ENCODE data around the gene SIK3. TPM values are rescaled to one million over a fixed set of nuclear protein-coding genes. Genes with fewer than 3 reads are reported as not detected.

The SIK3 gene
- total RNA-seq, 1 experiment from 2014 or later = 31.4 TPM

GRCh38 chr11:116879800-116880625 lies 218.2 kb downstream of the SIK3 start:
- no peak overlapping the region for H2AFZ ChIP-seq (ENCODE audit: low read length)
- H3K27ac ChIP-seq (ENCODE audit: insufficient read length, low read depth, low read length) = no peak overlapping the region
- H2BK20ac ChIP-seq (ENCODE audit: low read depth, low read length, poor library complexity, severe bottlenecking) = no peak overlapping the region
- DNase-seq = no peak
- no peaks in the 10 kb centered on the region for H3K23me2 ChIP-seq (ENCODE audit: insufficient read length, low read depth, low read length, poor library complexity, severe bottlenecking)
- no peak overlapping the region for H3K18ac ChIP-seq (ENCODE audit: insufficient read length, low read depth, low read length)
- no peak overlapping the region for H2BK15ac ChIP-seq (ENCODE audit: low read depth, low read length)
- H3K4ac ChIP-seq (ENCODE audit: low read depth, low read length) = no peak overlapping the region
- H4K20me1 ChIP-seq (ENCODE audit: control insufficient read depth, insufficient read depth, insufficient read length) = no peaks in the 10 kb centered on the region
- no peak overlapping the region for H4K5ac ChIP-seq (ENCODE audit: insufficient read length, low read depth, low read length)
- no peaks in the 10 kb centered on the region for H3K27me3 Mint-ChIP-seq (ENCODE audit: low read depth)
- no peak overlapping the region for H4K8ac ChIP-seq (replicated peaks; ENCODE audit: insufficient read length, low read depth, low read length)
- 0 out of 4 replicates have a peak, but pooled peaks cover 0 to 4% of the 10 kb centered on the region in 2 experiments for H3K4me1 Mint-ChIP-seq
- no peak overlapping the region for H3K4me3 Mint-ChIP-seq
- no peak overlapping the region for H2BK120ac ChIP-seq (ENCODE audit: low read depth, low read length, poor library complexity, severe bottlenecking)
- no peak overlapping the region for H3K14ac ChIP-seq (ENCODE audit: insufficient read depth, low read length)
- H3K9me3 Mint-ChIP-seq = no peaks in the 10 kb centered on the region
- no peak overlapping the region for H3K4me2 ChIP-seq (ENCODE audit: insufficient read depth, insufficient read length, low read length)
- no peaks in the 10 kb centered on the region for H3K79me2 ChIP-seq (ENCODE audit: insufficient read depth, low read length)
- H3K56ac ChIP-seq (ENCODE audit: insufficient read length, low read depth, low read length) = no peak overlapping the region
- no peaks in the 10 kb centered on the region for H3K79me1 ChIP-seq (ENCODE audit: insufficient read depth, low read depth, low read length, poor library complexity, severe bottlenecking)
- H3K27me3 ChIP-seq (ENCODE audit: insufficient read depth, low read length) = no peaks in the 10 kb centered on the region
- no peak overlapping the region for H3T11ph ChIP-seq (ENCODE audit: low read length)
- H3K9ac ChIP-seq (ENCODE audit: extremely low read depth, insufficient read length, low read length) = no peak overlapping the region
- H2BK12ac ChIP-seq (ENCODE audit: insufficient read length, low read depth, low read length) = no peak overlapping the region
- no peak overlapping the region for H4K91ac ChIP-seq (ENCODE audit: insufficient read length, low read depth, low read length)
- H3K27ac Mint-ChIP-seq = no peak overlapping the region; a peak in 1 of 7 replicates
- no peaks in the 10 kb centered on the region for H3K4me1 ChIP-seq (ENCODE audit: insufficient read depth, low read length)
- H3K23ac ChIP-seq (ENCODE audit: insufficient read length, low read depth, low read length) = no peak overlapping the region
- H3K36me3 Mint-ChIP-seq (ENCODE audit: insufficient read depth in 1 of 3, low read depth in 3 of 3) = peaks cover 1 to 18% (median 5%) of the 10 kb centered on the region in 3 experiments
- TF ChIP-seq CTCF (conservative IDR thresholded peaks at IDR 0.05) = peak; percentile 79
- no peaks in the 10 kb centered on the region for H3K9me3 ChIP-seq (ENCODE audit: control insufficient read depth, low read depth, low read length)
- no CpG with 5 or more reads among the region's 5 CpGs for WGBS (ENCODE audit: extremely low coverage, insufficient read length, low lambda C conversion rate)
- H2BK5ac ChIP-seq (ENCODE audit: insufficient read length, low read length) = no peak overlapping the region
- H2AK5ac ChIP-seq (ENCODE audit: insufficient read length, low read length) = no peak overlapping the region
